H1 (cell line): Measurements from ENCODE around the gene ZNF524. TPM values are rescaled to one million over a fixed set of nuclear protein-coding genes. Genes with fewer than 3 reads are reported as not detected.
A peak's percentile ranks its signal among the peaks of the same experiment; 100 is the strongest.

Source experiments
- CTCF ChIA-PET: fragments of 300-600 bp; sonication (Branson Sonifier 250); formaldehyde crosslinking; loops from one replicate; lab custom pipeline; 2021; ENCODE audit not compliant: partially characterized antibody; lab: Charles Lee
- POLR2A ChIA-PET: fragments of 300-600 bp; sonication (Branson Sonifier 250); formaldehyde crosslinking; loops from one replicate; lab custom pipeline; 2021; ENCODE audit warnings: inconsistent platforms; ENCODE audit not compliant: partially characterized antibody; lab: Charles Lee
- DNase-seq, 2 experiments: peaks; one replicate each; pipeline versions ENCODE4 v3.0.0 to v3.0.0-alpha.2; 2010 to 2022; ENCODE audit warnings: low spot score in 2 of 2, low read depth in 1 of 2, mixed read lengths in 1 of 2
- FAIRE-seq: peaks from 2 replicates; lab custom pipeline; 2011; peaks lifted over from hg19 to GRCh38; lab: Jason Lieb, UNC
- H2AFZ ChIP-seq: 2 replicates; pipeline ENCODE4 v1.8.1; 2012; ENCODE audit warnings: low read length, inconsistent platforms
- H2AK5ac ChIP-seq: 2 replicates; pipeline ENCODE4 v1.6.1; 2013; ENCODE audit warnings: low read depth, low read length
- H2BK120ac ChIP-seq: replicated peaks from 2 replicates; pipeline ENCODE3; 2013; ENCODE audit warnings: low read depth, low read length, inconsistent platforms
- H2BK12ac ChIP-seq: 2 replicates; pipeline ENCODE4 v1.6.1; 2013; ENCODE audit warnings: low read depth, low read length
- H2BK15ac ChIP-seq: 2 replicates; pipeline ENCODE4 v1.6.1; 2013; ENCODE audit warnings: low read length
- H2BK20ac ChIP-seq: 2 replicates; pipeline ENCODE4 v1.6.1; 2013; ENCODE audit warnings: low read length
- H2BK5ac ChIP-seq: 2 replicates; pipeline ENCODE4 v1.6.1; 2013; ENCODE audit warnings: low read depth, low read length
- H3K14ac ChIP-seq: 2 replicates; pipeline ENCODE4 v1.6.1; 2013; ENCODE audit warnings: inconsistent platforms; ENCODE audit not compliant: insufficient read length
- H3K18ac ChIP-seq: 2 replicates; pipeline ENCODE4 v1.6.1; 2013; ENCODE audit warnings: low read length; ENCODE audit errors: extremely low read depth
- H3K23ac ChIP-seq: 2 replicates; pipeline ENCODE4 v1.6.1; 2013; ENCODE audit warnings: inconsistent platforms; ENCODE audit not compliant: insufficient read length
- H3K23me2 ChIP-seq: 2 replicates; pipeline ENCODE4 v1.6.1; 2013; ENCODE audit warnings: low read depth, low read length
- H3K27ac ChIP-seq: 2 replicates; pipeline ENCODE4 v1.6.1; 2011; ENCODE audit warnings: low read depth, low read length, inconsistent platforms
- H3K27me3 ChIP-seq, 4 experiments: replicated peaks in 1 of 4; 1 replicate in 1 of 4; 2 replicates in 3 of 4; pipeline versions ENCODE4 v1.6.1 to v1.8.1; 2011 to 2013; ENCODE audit warnings: low read length in 3 of 4, mild to moderate bottlenecking in 3 of 4, inconsistent platforms in 2 of 4, mixed read lengths in 2 of 4, moderate library complexity in 1 of 4; ENCODE audit not compliant: control insufficient read depth in 3 of 4, insufficient read depth in 3 of 4; ENCODE audit errors: extremely low read depth in 1 of 4
- H3K36me3 ChIP-seq, 4 experiments: 2 replicates each; pipeline versions ENCODE4 v1.6.1 to v1.8.1; 2011 to 2013; ENCODE audit warnings: mild to moderate bottlenecking in 4 of 4, low read length in 3 of 4, moderate library complexity in 2 of 4, control low read depth in 1 of 4, inconsistent platforms in 1 of 4; ENCODE audit not compliant: insufficient read depth in 4 of 4, control insufficient read depth in 2 of 4
- H3K4ac ChIP-seq: replicated peaks from 2 replicates; pipeline ENCODE3; 2013; ENCODE audit warnings: low read length, low read depth, mixed read lengths, inconsistent platforms; ENCODE audit not compliant: insufficient read length
- H3K4me1 ChIP-seq, 4 experiments: replicated peaks in 1 of 4; 1 replicate in 1 of 4; 2 replicates in 3 of 4; pipeline versions ENCODE4 v1.6.1 to v1.8.1; 2011 to 2013; ENCODE audit warnings: low read length in 3 of 4, inconsistent platforms in 2 of 4, mixed read lengths in 1 of 4; ENCODE audit not compliant: insufficient read depth in 4 of 4, control insufficient read depth in 3 of 4
- H3K4me2 ChIP-seq, 2 experiments: 2 replicates each; pipeline versions ENCODE4 v1.6.1 to v1.8.1; 2011 to 2013; ENCODE audit warnings: low read depth in 2 of 2, low read length in 2 of 2, control low read depth in 1 of 2, inconsistent platforms in 1 of 2, mild to moderate bottlenecking in 1 of 2; ENCODE audit not compliant: insufficient read depth in 1 of 2
- H3K4me3 ChIP-seq, 4 experiments: fragments of 200-600, 300-600 bp in 1 of 4; sonication (generic), shearing (Covaris generic), sonication (Bioruptor Twin) in 1 of 4; 2 replicates each; pipeline versions ENCODE4 v1.5.1 to v1.8.1; 2011 to 2016; ENCODE audit warnings: low read length in 4 of 4, low read depth in 3 of 4, control low read depth in 2 of 4, inconsistent platforms in 2 of 4, mild to moderate bottlenecking in 2 of 4, mixed read lengths in 1 of 4, moderate library complexity in 1 of 4; ENCODE audit not compliant: insufficient read depth in 2 of 4; ENCODE audit errors: extremely low read depth in 1 of 4
- H3K56ac ChIP-seq: replicated peaks from 2 replicates; pipeline ENCODE3; 2013; ENCODE audit warnings: low read depth, mild to moderate bottlenecking, mixed read lengths, low read length, inconsistent platforms; ENCODE audit not compliant: insufficient read length
- H3K79me1 ChIP-seq: 2 replicates; pipeline ENCODE4 v1.6.1; 2013; ENCODE audit warnings: low read depth, low read length, control low read depth
- H3K79me2 ChIP-seq, 2 experiments: 2 replicates each; pipeline versions ENCODE4 v1.6.1 to v1.8.1; 2012 to 2013; ENCODE audit warnings: low read length in 2 of 2, mild to moderate bottlenecking in 2 of 2, inconsistent platforms in 1 of 2; ENCODE audit not compliant: insufficient read depth in 2 of 2, control insufficient read depth in 1 of 2
- H3K9ac ChIP-seq, 4 experiments: replicated peaks in 1 of 4; 1 replicate in 1 of 4; 2 replicates in 3 of 4; pipeline versions ENCODE4 v1.6.1 to v1.8.1; 2011 to 2013; ENCODE audit warnings: low read depth in 3 of 4, low read length in 3 of 4, control low read depth in 2 of 4, mild to moderate bottlenecking in 2 of 4, moderate library complexity in 2 of 4, inconsistent platforms in 1 of 4; ENCODE audit errors: extremely low read depth in 1 of 4
- H3K9me3 ChIP-seq, 2 experiments: 2 replicates each; pipeline versions ENCODE4 v1.6.1 to v1.8.1; 2012 to 2013; ENCODE audit warnings: mild to moderate bottlenecking in 2 of 2, moderate library complexity in 2 of 2, control low read depth in 1 of 2, inconsistent platforms in 1 of 2, low read depth in 1 of 2, low read length in 1 of 2, mixed read lengths in 1 of 2; ENCODE audit not compliant: insufficient read depth in 2 of 2
- H4K20me1 ChIP-seq, 2 experiments: replicated peaks in 1 of 2; 2 replicates each; pipeline versions ENCODE3 to v1.8.1; 2011 to 2013; ENCODE audit warnings: inconsistent platforms in 2 of 2, low read length in 2 of 2, mild to moderate bottlenecking in 1 of 2; ENCODE audit not compliant: insufficient read depth in 2 of 2, control insufficient read depth in 1 of 2
- H4K5ac ChIP-seq: 2 replicates; pipeline ENCODE4 v1.6.1; 2013; ENCODE audit warnings: low read length, low read depth, mixed read lengths, inconsistent platforms; ENCODE audit not compliant: insufficient read length
- H4K8ac ChIP-seq: 2 replicates; pipeline ENCODE4 v1.8.0; 2013; ENCODE audit warnings: mild to moderate bottlenecking, moderate library complexity, low read length, inconsistent platforms; ENCODE audit not compliant: insufficient read depth; ENCODE audit errors: extremely low read depth
- H4K91ac ChIP-seq: replicated peaks from 2 replicates; pipeline ENCODE3; 2013; ENCODE audit warnings: low read length, mixed read lengths, inconsistent platforms; ENCODE audit not compliant: insufficient read length
- BCL11A ChIP-seq, 2 experiments: IDR thresholded peaks; one replicate each; pipeline ENCODE4 v1.6.1; 2011; ENCODE audit warnings: low read depth in 2 of 2, low read length in 2 of 2, mild to moderate bottlenecking in 2 of 2
- EZH2 ChIP-seq: fragments of 200-600 bp; sonication (generic); IDR thresholded peaks from 2 replicates; pipeline ENCODE4 v1.7.1; 2012; ENCODE audit warnings: low read depth, mild to moderate bottlenecking, moderate library complexity, low read length, inconsistent platforms; ENCODE audit not compliant: severe bottlenecking
- KDM5A ChIP-seq: fragments of 200-600 bp; IDR thresholded peaks from 2 replicates; pipeline ENCODE4 v1.7.1; 2012; ENCODE audit warnings: mild to moderate bottlenecking, low read length, inconsistent platforms, mixed read lengths
- SIRT6 ChIP-seq: IDR thresholded peaks from one replicate; pipeline ENCODE4 v1.7.1; 2012; ENCODE audit warnings: low read length, inconsistent platforms
- SRF ChIP-seq: IDR thresholded peaks from 2 replicates; pipeline ENCODE4 v1.6.1; 2011; ENCODE audit warnings: mild to moderate bottlenecking, low read depth, low read length, moderate library complexity
- WGBS, 2 experiments: shearing (Covaris generic) in 1 of 2; methylation state at CpG; one replicate each; pipeline versions ENCODE4 v1.1.6 to v1.1.7; 2013 to 2015; ENCODE audit warnings: low lambda C conversion rate in 2 of 2, mixed read lengths in 2 of 2, inconsistent platforms in 1 of 2, low coverage in 1 of 2, missing lambda C conversion rate in 1 of 2; ENCODE audit not compliant: insufficient replicate concordance in 2 of 2, insufficient coverage in 1 of 2, insufficient read length in 1 of 2; ENCODE audit errors: extremely low coverage in 1 of 2, missing lambda C conversion rate in 1 of 2; 5-methylcytosine and 5-hydroxymethylcytosine counted together
- polyA plus RNA-seq, 7 experiments: library from polyadenylated mRNA; depleted of rRNA in 3 of 7; stranded (reverse) in 5 of 7; unstranded in 2 of 7; fragments of >200 nt in 5 of 7; fragments of 200-250 nt in 2 of 7; gene quantifications; 1 replicate in 5 of 7; 2 replicates in 1 of 7; 4 replicates in 1 of 7; pipeline versions ENCODE4 v1.2.1 to v1.2.3, GENCODE V29; 2011 to 2013; ENCODE audit warnings: missing spikeins in 2 of 7, mixed read lengths in 2 of 7
- total RNA-seq: library from RNA; stranded (reverse); fragmentation: NEBNext Ultra II Directional; extraction: Animal tissue kit (Norgen Biotek cat#: 25700); gene quantifications from 2 replicates; pipeline ENCODE4 v1.2.1, GENCODE V29; 2021

Gene ZNF524
- total and polyA plus RNA-seq, 2 of the 8 experiments (the other 6 are each of a cell fraction or from before 2014, with no cell fraction given): 4.4 to 4.7 TPM

GRCh38 chr19:55590109-55590508 is 10.0 kb upstream of the ZNF524 start:
- no peak overlapping the region for H3K14ac ChIP-seq
- H3K9ac ChIP-seq: peak overlapping the region in 1 of 4 experiments; percentile 43; a peak in 2 of 7 replicates
- ChIA-PET CTCF (interaction anchor here (0.6 kb wide), 3 partner anchors 17 to 418 kb away, joined by 3 read pairs; no protein-coding TSS in a partner anchor), POLR2A (interaction anchor here (1.1 to 5.5 kb wide), 2 partner anchors 8 to 9 kb away, joined by 6 to 42 read pairs; partner anchors contain the start of genes FIZ1, ZNF524 and ZNF579)
- peak overlapping the region in 1 of 2 experiments; percentile 20; a peak in 3 of 4 replicates for H3K4me2 ChIP-seq
- FAIRE-seq (no peak), DNase-seq (no peak)
- H4K91ac ChIP-seq: no peak overlapping the region
- H3K56ac ChIP-seq: no peak overlapping the region
- H4K8ac ChIP-seq: no peak overlapping the region
- no peak overlapping the region for H3K23ac ChIP-seq
- no peak overlapping the region for H3K18ac ChIP-seq
- H3K79me2 ChIP-seq: no peaks in the 10 kb centered on the region
- H3K4me3 ChIP-seq: no peak overlapping the region
- peak overlapping the region; percentile 43; the same call in 1 of the 2 replicates for H2AK5ac ChIP-seq
- H2BK5ac ChIP-seq: peak overlapping the region; percentile 48; the same call in 1 of the 2 replicates
- no peak overlapping the region for H3K27ac ChIP-seq
- peak overlapping the region; percentile 71; the same call in 1 of the 2 replicates for H2BK12ac ChIP-seq
- peaks cover 0 to 8% (median 5%) of the 10 kb centered on the region in 4 experiments; a peak in 6 of 7 replicates for H3K4me1 ChIP-seq
- H3K9me3 ChIP-seq: no peaks in the 10 kb centered on the region
- H4K5ac ChIP-seq: no peak overlapping the region
- H3K79me1 ChIP-seq: no peaks in the 10 kb centered on the region
- H3K23me2 ChIP-seq: peaks cover 11% of the 10 kb centered on the region
- no peak overlapping the region for H2BK120ac ChIP-seq
- no peaks in the 10 kb centered on the region for H4K20me1 ChIP-seq
- no peak overlapping the region for H2BK20ac ChIP-seq
- 61% methylated on average over 7 of the region's 7 CpGs; no CpG with 5 or more reads in 1 of the 2 experiments for WGBS, 2 experiments
- H3K36me3 ChIP-seq: peaks cover 0 to 3% (median 1%) of the 10 kb centered on the region in 4 experiments; a peak in 2 of 8 replicates
- H2AFZ ChIP-seq: no peak overlapping the region
- H2BK15ac ChIP-seq: no peak overlapping the region; the same call in 1 of the 2 replicates
- no peak overlapping the region for H3K4ac ChIP-seq
- peaks cover 0 to 2% (median 0%) of the 10 kb centered on the region in 4 experiments; a peak in 2 of 7 replicates for H3K27me3 ChIP-seq
- TF ChIP-seq SRF (no peak), KDM5A (no peak), BCL11A (IDR thresholded peaks at IDR 0.05; ENCODE audit: low read depth in 2 of 2, low read length in 2 of 2) (no peak), SIRT6 (no peak), EZH2 (no peak)
